Heart left ventricle (tissue), 13 donors: ENCODE results near the gene ALK.

Experiments used
- POLR2A ChIP-seq, 2 donors: fragments of 450-650 bp; IDR thresholded peaks; one replicate each; pipeline ENCODE4 v1.6.1; 2017; ENCODE audit warnings: antibody characterized with exemption in 2 of 2, mild to moderate bottlenecking in 2 of 2, moderate library complexity in 2 of 2
- TF ChIP-seq, protein P1 (sequence below), 12 donors: fragments of 200-600 bp; sonication (generic) in 4 of 12; IDR thresholded peaks; one replicate each; pipeline versions ENCODE4 v1.5.0 to v1.8.0; 2018 to 2022; ENCODE audit warnings: antibody characterized with exemption in 12 of 12, mild to moderate bottlenecking in 5 of 12
- donor health status: ischemic (EF 13 %, LVEDD 7.1; RV severe dilation, severe dysfunction).
- donor health status: DM: no; HTN: yes; CAD: no.
- donor health status: DM: no; HTN: no; CAD: no.
- donor health status: ischemic (EF 25% LVEDD 6.9; RV normal size, moderate dysfunction).
- donor health status: ischemic (EF 25% LVEDD 5.7; RV mildly dilated, moderate dysfunction).
- donor health status: ischemic (EF 35%, LVEDD 5.7; RV mildly dilated, moderate dysfunction).
- donor health status: nonischemic (EF 11% LVEDD 7.7; RV severe dilation, severe dysfunction).
- donor health status: DM: yes; HTN: yes; CAD: no.
- donor health status: PGD.
- donor health status: ischemic (EF 29% LVEDD 5.4; RV normal size, mild dysfunction).
- donor health status: nonischemic (EF 23%, LVEDD 6.1; RV moderate dilation, normal function).

DNA sequence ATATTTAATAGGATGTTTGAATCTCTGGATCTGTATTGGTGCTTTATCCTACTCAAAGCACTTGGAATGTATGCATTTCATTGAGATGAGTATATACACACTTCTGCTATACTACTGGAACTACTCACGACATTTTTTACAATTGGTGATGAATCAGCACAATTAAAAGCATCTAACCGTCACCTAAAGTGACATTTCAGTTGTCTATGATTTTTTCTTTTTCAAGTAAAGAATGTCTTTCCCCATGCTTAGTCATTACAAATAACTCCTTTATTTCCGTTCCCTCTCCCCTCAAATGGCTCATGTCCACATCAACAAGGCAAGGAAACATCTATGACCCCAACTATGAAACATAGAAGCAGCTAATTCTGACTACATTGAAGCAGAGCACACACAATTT, 728.9 kb downstream of the ALK start:
- TF ChIP-seq POLR2A (IDR thresholded peaks at IDR 0.05), result no peak
- TF ChIP-seq, protein P1, sequence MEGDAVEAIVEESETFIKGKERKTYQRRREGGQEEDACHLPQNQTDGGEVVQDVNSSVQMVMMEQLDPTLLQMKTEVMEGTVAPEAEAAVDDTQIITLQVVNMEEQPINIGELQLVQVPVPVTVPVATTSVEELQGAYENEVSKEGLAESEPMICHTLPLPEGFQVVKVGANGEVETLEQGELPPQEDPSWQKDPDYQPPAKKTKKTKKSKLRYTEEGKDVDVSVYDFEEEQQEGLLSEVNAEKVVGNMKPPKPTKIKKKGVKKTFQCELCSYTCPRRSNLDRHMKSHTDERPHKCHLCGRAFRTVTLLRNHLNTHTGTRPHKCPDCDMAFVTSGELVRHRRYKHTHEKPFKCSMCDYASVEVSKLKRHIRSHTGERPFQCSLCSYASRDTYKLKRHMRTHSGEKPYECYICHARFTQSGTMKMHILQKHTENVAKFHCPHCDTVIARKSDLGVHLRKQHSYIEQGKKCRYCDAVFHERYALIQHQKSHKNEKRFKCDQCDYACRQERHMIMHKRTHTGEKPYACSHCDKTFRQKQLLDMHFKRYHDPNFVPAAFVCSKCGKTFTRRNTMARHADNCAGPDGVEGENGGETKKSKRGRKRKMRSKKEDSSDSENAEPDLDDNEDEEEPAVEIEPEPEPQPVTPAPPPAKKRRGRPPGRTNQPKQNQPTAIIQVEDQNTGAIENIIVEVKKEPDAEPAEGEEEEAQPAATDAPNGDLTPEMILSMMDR (IDR thresholded peaks at IDR 0.05), result no peak
